Anterior cingulate cortex (tissue), 58 donors: ENCODE measurements around the gene HNRNPR.
A peak's percentile ranks its signal among the peaks of the same experiment; 100 is the strongest.
"Not testable (repeated sequence)": the region's sequence is repeated elsewhere in the genome, so short reads cannot be mapped to it uniquely, and the experiment has no call there.

Experiments used
- DNase-seq, 58 donors: peaks; one replicate each; lab custom pipeline; 2025; lab: John Stamatoyannopoulos, UW

The HNRNPR gene

DNA sequence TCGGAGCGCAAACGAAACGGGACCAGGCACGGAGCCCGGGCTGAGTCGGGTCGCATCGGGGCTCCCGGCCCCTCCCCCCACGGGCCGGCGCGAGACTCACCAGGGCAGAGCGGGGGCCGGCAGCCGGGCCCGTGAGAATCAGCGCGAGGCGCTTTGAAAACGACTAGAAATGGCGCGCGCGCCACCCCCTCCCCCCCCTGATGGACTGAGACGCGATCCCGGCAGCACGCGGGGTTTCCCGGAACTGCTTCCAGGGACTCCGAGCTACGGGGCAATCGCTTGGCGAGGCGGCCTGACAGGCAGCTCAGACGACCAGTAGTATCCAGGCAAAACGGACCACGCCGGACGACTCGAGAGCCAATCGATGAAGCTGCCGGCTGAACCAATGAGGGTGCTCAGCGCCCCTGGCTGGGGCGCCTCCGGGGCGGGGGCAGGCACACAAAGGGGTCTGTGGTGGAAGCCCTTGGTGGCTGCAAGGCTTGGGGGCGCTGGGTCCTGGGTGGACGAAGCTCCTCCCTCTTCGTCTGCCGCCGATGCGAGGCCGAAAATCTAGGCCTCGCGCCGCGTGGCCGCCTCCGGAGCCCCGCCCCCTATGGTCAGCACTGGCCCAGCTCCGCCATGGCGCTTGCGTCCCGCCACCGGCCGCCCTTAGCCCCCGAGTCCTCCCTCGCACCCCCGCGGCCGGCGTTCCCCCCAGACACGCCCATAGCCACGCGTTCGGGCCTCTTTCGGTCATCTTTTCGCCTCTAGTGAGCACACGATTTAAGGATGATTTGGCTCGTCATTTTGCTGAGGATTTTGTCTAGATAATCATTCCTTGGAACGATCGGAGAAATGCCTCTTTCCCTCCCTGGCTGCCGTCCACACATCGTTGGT is at the start of gene HNRNPR:
Gene HNRNPR, minus strand, starts transcription at position 174 of the 876 bp plus-strand sequence. CDS start 3,276 bp downstream, outside the sequence.
- DNase-seq, result peak; percentile 90 to 100 (median 99)

DNA sequence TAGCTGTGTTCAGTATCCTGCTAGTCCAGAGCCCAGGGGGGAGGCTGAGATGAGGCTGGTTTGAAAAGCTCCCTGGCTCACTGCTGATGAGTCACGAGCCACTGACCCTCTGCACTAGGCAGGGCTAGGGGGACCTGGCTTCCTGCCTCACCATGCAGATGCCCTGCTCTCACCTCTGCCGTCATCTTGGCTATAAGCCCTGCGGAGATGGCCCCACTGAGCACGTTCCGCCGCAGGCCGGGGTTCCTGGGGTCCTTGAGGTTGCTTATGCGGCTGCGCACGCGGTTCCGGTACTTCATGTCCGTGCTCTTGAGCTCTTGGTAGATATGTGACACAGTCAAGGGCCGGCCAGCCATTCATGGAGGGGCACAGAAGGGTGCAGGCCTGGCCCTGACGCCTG is 49.6 kb upstream of the HNRNPR start:
- DNase-seq, result no peak

DNA sequence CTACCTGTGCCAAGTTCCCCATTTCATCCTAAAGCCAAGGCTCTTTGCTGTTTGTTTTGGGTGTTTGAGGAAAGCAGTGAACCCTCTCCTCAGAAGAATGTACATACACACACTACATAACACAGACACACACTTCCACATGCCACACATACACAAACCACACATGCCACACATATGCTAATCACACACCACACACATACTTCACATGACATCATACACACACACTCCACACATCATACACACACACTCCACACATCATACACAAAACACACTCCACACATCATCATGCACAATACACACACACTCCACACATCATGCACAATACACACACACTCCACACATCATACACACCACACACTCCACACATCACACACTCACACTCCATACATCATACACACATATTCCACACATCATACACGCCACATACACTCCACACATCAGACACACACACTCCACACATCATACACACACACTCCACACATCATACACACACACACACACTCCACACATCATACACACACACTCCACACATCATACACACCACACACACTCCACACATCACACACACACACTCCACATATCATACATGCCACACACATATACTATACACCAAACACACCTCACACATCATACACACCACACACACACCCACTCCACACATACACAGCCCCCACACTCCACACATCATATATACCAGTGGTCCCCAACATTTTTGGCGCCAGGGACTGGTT is 48.2 kb upstream of the HNRNPR start:
- no peak for DNase-seq

DNA sequence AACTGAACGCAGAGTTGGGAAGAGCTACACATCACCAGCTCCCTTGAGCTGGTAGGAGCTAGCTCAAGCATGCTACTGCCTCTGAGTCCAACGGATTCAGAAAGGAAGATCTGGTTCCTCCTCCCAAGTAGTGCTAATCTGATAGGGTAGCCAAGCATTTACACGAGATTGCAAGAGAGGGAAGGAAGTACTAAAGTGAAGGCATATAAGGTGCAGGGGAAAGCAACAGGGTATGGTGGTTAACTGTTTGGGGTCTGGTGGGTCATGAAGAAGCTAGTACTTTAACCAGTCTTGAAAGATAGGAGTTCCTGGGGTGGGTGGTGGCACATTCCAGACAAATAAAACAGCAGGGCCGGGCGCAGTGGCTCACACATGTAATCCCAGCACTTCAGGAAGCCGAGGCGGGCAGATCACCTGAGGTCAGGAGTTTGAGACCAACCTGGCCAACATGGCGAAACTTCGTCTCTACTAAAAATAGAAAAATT is 45.8 kb upstream of the HNRNPR start:
- no peak for DNase-seq

DNA sequence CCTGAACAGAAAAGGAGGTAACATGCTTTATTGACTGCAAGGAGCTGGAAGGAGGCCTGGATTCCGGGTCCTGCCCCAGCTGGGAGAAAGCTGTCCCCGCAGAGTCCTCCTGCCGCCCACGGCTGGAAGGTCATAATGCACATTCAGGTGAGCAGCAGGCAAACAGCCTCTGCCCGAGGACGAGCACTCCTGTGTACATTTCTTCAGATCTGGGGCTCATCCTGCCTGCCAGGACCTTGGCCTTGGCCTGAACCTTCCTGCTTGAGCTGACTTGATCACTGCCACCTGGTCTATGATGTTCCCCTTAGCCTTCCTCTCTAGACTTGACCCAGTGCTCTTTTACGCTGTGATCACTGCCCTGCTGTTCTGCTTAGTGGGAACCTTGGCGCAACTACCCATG is 43.4 kb upstream of the HNRNPR start:
- DNase-seq, result no peak

DNA sequence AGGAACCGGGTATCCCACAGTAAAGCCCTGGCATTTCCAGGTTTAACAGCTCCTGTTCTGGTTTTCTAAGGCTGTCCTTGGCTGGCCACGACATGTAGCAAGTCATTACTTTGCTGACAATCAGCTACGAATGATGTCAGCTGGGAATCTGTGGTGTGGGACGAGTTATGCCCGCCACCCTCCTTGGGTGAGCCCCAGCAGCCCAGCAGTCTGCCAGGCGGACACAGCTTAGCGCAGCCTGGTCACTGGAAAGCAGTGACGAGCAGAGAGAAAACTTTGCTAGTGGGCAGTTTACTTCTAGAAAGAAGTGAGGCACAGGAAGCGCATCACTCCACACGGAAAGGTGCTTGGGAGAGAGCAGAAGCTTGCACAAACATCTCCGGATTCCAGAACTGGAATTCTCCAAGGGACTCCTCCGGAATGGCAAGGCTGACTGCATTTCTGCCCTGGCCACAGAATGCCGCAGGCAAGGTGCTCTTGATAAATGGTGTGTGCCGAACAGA is 41.1 kb upstream of the HNRNPR start:
- DNase-seq, result no peak

DNA sequence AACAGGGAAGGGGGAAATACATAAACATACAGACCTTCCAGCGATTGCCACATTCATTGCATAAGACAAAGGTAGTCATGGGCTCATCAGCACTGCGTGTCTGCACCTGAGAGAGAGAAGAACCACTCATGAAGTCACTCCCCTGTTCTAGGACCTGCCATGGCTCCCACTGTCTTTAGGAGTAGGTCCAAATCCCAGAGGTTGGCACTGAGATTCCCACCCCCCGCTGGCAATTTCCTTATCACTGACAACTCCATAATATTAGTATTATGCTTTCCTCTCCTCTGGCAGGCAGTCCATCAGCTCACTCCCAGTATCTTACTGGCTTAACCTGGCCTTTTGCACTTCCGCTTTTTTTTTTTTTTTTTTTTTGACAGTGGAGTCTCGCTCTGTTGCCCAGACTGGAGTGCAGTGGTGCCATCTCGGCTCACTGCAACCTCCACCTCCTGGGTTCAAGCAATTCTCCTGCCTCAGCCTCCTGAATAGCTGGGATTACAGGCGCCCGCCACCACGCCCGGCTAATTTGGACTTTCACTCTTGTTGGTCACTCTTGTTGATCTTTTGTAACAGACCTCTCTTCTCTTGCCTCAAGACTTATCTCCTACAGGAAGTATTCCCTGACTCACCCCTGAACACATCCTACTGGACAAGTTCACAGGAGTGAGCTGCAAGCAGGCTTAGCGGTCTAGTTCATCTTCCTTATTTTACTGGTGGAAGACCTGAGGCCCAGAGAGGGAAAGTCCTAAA is 40.4 kb upstream of the HNRNPR start:
- DNase-seq, result no peak

DNA sequence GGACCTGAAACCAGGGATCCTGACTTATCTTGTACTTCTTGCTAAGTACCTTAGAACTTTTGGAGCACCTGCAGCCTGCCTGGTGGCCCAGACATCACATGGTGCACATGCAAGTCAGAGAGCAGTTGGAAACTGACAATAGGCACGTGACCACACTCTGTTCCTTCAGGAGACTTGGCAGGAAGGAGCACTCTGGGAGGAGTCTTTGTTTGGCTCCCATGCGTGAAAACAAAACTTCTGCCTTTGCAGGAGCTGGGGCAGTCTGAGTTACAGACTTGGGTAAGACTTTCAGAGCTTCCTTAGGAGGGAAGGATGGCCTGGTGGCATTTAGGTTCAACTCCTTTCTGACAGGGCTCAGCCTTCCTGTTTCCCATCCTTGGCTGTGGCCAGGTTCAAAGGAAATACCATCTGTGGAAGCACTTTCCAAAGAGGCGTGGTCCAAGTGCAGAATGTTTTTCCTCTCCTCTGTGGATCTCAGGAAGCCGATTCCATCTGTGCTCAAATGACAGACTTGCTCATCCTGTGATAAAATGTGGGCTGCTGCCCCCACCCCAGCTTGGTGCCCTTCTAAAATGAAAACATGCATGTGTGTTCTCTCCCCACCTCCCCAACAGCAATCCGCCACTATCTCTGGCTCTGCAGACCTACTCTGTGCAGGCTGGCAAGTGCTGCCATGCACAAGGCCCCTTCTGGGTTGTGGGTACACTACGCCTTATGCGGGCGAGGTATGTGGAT is 39.7 kb upstream of the HNRNPR start:
- DNase-seq, result no peak

DNA sequence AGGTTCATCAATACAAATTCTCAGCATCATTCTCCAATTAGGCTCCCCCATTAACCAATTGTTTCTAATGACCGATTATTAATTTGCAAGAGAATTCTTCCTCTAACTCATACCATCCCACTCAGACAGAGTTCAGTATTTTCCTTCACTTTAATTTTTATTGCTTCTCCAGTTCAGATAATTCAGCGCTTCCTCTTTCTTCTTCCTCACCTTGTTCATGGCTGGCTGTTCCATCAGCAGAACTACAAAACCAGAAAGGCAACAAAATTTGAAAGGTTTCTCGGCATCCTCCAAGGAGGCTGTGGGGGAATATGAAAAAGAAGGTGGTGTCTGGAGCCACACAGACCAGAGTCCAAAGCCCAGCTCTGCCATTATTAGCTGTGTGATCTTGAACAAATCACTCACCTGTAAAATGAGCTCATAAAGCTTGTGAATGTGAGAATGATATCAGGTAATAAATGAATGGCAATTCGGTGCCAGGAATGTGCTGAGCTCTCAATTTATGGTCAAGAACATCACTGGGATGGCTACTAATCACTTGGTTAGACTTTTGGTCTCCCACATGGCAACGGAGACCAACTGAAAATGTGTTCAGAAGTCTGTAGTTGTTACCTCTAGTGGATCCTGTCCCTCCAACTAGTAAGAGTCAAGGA is 37.3 kb upstream of the HNRNPR start:
- no peak for DNase-seq

DNA sequence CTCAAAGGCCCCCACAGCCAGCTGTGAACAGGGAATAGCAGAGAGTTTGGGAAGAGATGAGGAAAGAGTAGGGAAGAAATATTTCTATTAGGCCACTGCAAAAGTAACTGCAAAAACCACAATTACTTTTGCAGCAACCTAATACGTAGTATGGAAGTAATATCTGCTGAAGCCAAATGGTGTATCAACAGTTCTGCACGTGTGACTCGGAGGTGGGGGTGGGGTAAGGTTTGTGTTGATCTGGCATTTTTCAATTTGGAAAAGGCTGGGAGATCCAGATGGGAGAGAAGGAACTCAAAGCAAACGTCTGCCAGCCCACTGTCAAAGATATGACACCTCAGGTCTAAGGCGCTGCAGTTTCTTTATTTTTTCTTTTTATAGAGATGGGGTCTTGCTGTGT is 36.6 kb upstream of the HNRNPR start:
- DNase-seq, result no peak

DNA sequence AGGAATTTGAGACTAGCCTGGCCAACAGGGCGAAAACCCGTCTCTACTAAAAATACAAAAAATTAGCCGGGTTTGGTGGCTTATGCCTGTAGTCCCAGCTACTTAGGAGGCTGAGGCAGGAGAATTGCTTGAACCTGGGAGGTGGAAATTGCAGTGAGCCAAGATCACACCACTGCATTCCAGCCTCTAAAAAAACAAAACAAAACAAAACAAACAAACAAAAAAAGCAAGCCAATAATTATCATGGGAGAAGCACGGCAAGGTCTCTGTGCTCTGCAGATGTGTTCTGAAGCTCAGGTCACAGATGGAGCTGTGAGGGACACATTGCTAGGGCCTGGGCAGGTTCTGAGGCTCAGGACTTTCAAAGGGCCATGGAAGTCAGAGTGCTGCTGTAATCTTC is 36.2 kb upstream of the HNRNPR start:
- DNase-seq, result not testable (repeated sequence)

DNA sequence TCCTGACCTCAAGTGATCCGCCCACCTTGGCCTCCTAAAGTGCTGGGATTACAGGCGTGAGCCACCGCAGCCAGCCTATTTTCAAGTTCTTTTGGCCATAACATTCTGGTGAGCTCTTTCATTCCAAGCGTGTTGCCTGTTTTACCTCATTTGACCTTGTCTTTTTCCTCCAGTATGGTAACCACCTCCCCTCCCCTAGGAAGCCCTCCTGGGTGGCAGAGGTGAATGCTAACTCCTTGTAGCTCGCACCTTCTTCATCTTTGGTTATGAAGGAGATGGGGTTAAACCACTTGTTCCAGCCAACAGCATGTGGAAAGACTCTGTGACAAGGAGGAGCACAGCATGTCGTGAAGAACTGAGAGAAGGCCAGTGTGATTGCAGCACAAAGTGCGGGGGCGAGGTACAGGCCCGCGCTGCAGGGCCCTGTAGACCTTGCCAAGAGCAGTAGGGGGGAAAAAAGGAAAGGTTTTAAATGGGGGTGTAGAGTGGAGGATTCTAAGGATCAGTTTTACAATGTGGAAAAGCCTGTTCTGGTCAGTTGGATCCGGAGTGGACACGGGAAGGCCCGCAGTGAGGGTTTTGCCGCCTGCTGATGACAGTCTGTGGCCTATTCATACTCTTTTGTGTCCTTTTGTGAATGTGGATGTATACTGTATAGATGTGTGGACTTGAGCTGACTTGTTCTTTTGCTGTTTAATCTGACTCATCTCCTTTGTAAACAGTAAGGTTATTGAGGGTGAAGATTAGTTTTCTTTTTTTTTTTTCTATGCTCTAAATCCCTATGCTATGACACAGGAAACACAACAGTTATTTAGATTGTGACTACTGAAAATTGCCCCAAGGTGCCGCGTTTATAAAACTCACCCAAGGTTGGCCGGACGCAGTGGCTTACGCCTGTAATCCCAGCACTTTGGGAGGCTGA is 33.1 kb upstream of the HNRNPR start:
- DNase-seq, result peak in 2 of 58 donors; percentile 21 to 50

DNA sequence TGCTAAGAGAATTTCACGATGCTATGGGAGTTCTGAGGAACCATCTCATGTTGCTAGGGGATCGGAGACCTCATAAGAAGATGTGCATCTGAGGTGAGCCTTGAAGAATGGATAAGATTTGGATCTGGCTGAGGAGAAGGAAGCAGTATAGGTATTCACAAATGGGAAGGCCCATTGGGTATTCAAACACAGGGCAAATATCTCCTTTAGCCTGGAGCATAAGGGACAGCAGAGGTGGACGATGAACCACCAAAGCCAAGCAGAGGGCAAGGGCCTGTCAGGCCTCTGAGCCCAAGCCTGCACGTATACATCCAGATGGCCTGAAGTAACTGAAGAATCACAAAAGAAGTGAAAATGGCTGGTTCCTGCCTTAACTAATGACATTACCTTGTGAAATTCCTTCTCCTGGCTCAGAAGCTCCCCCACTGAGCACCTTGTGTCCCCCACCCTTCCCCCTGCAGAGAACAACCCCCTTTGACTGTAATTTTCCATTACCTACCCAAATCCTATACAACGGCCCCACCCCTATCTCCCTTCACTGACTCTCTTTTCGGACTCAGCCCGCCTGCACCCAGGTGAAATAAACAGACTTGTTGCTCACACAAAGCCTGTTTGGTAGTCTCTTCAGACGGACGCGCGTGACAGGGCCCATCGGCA is 30.1 kb upstream of the HNRNPR start:
- not testable (repeated sequence) for DNase-seq

DNA sequence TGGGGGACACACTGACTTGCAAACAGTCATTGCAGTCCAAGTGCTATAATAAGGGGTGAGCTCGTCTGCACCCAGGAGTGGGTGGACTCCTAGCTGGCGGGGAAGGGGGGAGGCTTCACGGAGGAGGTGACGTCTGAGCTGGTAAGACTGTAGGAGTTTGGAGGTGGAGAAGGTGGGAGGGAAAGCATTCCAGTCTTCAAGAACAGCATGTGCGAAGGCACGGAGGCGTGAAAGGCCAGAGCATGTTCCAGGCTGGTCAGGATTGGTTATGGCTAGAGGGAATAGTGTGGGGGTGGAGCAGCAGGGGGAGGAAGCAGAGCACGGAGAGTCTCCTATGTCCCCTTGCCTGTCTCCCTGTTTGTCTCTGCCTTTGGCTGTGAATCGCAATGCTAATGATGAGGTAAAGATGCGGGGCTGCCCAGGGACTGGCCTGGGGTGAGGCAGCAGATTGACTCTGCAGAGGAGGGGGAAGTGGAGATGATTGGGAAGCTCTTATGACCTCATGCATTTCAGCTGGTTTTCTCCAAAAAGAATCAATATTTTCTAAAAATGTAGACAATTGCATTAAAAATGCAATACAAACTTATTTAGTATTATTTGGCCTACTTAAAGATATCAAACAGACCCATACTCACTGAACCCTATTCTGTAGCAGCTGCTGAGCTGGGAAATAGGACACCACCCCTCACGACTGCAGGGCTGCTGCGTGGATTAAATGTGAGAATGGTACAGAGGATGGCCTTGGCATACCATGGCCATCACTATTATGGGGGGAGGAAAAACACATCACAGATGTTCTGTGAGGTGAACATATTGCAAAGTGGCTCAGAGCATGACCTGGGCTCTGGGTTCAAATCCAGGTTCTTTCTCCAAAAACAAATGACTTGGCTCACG is 28.1 kb upstream of the HNRNPR start:
- peak in 12 of 58 donors; percentile 10 to 41 (median 24) for DNase-seq

DNA sequence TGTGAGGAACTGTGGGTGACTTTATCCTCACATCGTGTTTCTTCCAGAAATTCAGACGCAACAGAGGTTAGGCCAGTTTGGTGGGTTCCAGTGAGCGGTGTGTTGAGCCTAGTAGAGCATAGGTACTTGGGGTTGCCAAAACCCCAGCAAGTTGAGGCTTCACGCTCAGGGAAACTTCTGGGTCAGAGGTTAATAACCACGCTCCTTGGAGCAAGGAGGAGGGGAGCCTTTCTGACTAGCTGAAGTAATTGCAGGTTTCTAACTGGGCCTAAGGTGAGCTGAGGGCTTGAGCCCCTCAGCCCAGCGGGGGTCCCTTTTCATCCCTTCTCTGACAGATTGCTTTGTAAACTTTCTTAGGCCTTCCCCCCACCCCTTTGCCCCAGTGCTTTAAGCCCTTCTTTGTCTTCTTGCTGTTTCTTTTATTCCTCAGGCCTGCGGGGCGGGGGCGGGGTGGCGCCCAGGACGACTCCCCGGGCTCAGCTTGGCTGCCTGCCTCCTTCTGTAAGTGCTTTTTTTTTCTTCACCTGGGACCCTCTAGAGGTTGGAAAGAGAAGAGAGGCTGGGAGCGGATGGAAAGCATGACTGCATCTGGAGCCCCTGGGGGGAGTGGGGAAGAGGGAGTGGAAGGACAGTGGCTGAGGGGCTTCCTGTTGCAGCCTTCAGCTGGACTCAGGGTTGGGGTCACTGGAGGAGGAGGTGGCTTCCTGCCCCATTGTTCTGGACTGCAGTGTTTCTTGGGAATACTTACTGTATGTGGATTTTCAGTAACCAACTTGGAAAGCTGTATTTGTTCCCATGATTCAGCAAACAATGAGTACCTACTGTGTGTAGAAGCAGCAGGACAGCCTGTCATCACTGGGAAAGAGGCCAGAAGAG is 26.9 kb upstream of the HNRNPR start:
- peak in 1 of 58 donors; percentile 1 for DNase-seq

DNA sequence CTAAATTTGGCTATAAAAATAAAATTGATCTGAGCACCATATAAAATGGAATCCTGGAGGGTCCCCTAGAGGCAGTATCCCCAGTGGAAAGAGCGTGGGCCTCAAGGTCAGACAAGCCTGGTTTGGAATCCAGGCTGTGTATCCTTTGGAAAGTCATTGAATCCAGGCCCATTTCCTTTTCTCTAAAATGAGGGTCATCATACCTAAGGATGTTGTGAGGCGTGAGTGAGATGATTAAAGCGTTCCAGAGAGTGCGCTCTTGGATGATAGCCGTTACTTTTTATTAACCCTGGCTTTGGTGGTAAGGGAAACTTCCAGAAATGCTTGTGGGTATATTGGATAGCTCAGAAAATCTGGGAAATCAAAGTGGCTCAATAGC is 26.2 kb upstream of the HNRNPR start:
- DNase-seq, result no peak
